Thymus (tissue), 11 donors: ENCODE results near the gene C1QTNF12. TPM values are rescaled to one million over a fixed set of nuclear protein-coding genes. Genes with fewer than 3 reads are reported as not detected.

ENCODE experiments used
- DNase-seq, 9 donors: peaks; one replicate each; pipeline ENCODE4 v3.0.0-alpha.2; 2013; ENCODE audit warnings: low spot score in 9 of 9, low read depth in 6 of 9, missing footprints in 1 of 9
- H3K27ac ChIP-seq, 2 donors: one replicate each; pipeline ENCODE4 v1.5.1; 2013; ENCODE audit warnings: control low read depth in 1 of 2, low read depth in 1 of 2, low read length in 1 of 2, mild to moderate bottlenecking in 1 of 2, moderate library complexity in 1 of 2
- H3K27me3 ChIP-seq, 2 donors: one replicate each; pipeline ENCODE4 v1.5.1; 2013; ENCODE audit warnings: low read length in 1 of 2; ENCODE audit not compliant: control insufficient read depth in 2 of 2, insufficient read depth in 1 of 2
- H3K36me3 ChIP-seq, 2 donors: one replicate each; pipeline ENCODE4 v1.5.1; 2013; ENCODE audit warnings: low read length in 1 of 2, mild to moderate bottlenecking in 1 of 2, moderate library complexity in 1 of 2; ENCODE audit not compliant: control insufficient read depth in 2 of 2, insufficient read depth in 2 of 2
- H3K4me1 ChIP-seq, 2 donors: one replicate each; pipeline ENCODE4 v1.5.1; 2013; ENCODE audit warnings: low read length in 2 of 2; ENCODE audit not compliant: control insufficient read depth in 2 of 2, insufficient read depth in 2 of 2
- H3K4me3 ChIP-seq, 2 donors: one replicate each; pipeline ENCODE4 v1.5.1; 2013; ENCODE audit warnings: low read length in 2 of 2, control low read depth in 1 of 2, mild to moderate bottlenecking in 1 of 2
- H3K9me3 ChIP-seq, 2 donors: one replicate each; pipeline ENCODE4 v1.5.1; 2013; ENCODE audit warnings: low read length in 1 of 2, mild to moderate bottlenecking in 1 of 2; ENCODE audit not compliant: control insufficient read depth in 2 of 2, insufficient read depth in 1 of 2
- WGBS: extraction: QIAGEN DNeasy Blood & Tissue Kit; methylation state at CpG from one replicate; pipeline ENCODE4 v1.1.7; 2013; 5-methylcytosine and 5-hydroxymethylcytosine counted together
- polyA plus RNA-seq: library from polyadenylated mRNA; stranded (reverse); fragments of 200-250 nt; gene quantifications from one replicate; pipeline ENCODE4 v1.2.3, GENCODE V29; 2013
- total RNA-seq: library from RNA; stranded (reverse); fragments of 120-200 nt; gene quantifications from one replicate; pipeline ENCODE4 v1.2.4, GENCODE V29; 2013
- donor health status: healthy.

C1QTNF12 gene
- total and polyA plus RNA-seq, 2 donors = 2.1 to 3.4 TPM

DNA sequence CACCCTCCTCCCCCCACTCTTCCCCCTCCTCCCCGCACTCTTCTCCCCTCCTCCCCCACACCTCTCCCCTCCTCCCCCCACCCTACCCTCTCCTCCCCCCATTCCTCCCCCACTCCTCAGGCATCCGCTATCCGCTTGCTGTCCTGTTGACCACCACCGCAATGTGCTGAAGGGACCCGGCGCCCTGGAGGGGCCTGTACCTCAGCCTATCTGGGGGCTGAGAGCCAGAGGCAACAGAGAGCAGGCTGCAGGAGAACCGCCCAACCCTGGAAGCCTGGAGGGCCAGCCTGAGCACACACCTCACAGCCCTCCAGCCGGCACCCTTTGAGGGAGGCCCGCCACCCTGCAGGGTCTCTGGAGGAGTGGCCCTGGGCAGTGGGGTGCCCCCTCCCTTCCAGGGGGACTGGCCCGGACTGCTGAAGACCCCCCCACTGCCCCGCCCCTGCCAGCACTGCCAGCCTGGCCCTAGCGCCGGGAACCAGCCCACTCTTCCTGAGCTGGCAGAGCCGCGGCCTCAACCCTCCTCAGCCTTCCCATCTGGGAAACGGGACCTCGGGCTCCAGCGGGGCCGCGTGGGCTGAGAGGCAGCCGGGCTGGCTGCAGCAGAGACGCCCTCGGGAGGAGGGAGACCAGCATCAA is 1.2 kb downstream of the C1QTNF12 start:
- Histone ChIP-seq H3K4me3 (no peak overlapping the region), H3K36me3 (no peaks in the 10 kb centered on the region), H3K4me1 (no peaks in the 10 kb centered on the region), H3K9me3 (no peaks in the 10 kb centered on the region), H3K27me3 (peaks cover 26 to 38% of the 10 kb centered on the region in 2 donors), H3K27ac (no peak overlapping the region)
- no peak for DNase-seq
- 89% methylated on average over 23 of the region's 23 CpGs for WGBS

DNA sequence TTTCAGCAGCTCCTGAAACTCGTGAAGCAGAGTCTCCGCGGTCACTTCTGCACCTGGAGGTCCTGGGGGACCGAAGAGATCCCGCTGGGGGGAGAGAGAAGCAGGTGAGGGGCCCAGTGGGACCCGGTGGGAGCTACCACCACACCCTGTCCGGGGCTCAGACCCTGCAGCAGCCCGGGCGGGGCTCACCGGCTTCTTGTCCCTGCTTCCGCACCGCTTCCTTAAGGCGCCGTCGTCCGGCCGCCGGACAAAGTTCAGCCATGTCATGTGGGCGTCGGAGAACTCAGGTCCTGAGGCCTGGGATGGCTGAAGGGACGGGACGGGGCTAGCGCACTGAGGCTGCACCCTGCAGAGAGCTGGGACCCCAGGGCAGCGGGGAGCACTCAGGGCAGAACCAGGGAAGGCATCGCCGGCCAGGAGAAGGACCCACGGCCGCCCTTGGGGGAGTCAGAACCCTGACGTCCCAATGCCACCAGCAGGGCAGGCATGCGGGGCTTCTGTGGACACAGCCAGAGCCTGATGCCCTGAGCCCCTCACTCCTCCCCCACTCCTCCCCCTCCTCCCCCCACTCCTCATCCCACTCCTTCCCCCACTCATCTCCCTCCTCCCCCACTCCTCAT is 2.2 kb downstream of the C1QTNF12 start:
- no peak for DNase-seq
- Histone ChIP-seq H3K4me3 (no peak overlapping the region), H3K27me3 (peaks cover 26 to 48% of the 10 kb centered on the region in 2 donors), H3K27ac (no peak overlapping the region), H3K4me1 (no peaks in the 10 kb centered on the region), H3K9me3 (no peaks in the 10 kb centered on the region), H3K36me3 (no peaks in the 10 kb centered on the region)
- 93% methylated on average over 30 of the region's 30 CpGs for WGBS

DNA sequence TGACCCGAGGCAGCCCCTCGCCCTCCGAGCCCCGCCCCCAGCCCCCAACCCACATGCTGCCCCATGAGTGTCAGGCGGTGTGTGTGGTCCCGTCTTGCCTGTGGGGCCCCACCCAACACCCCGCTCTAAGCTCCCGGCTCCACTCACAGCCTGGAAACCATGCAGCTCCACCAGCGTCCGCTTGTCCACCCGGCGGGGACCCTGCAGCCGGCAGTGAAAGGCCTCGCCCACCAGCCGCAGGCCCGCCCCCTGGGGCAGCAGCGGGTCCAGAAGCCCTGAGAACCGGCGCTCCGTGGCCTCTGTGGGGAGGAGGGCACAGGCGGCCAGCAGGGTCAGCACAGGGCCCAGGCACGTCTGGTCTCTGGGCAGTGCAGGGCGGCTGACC is 2.7 kb downstream of the C1QTNF12 start:
- Histone ChIP-seq H3K4me3 (no peak overlapping the region), H3K4me1 (no peaks in the 10 kb centered on the region), H3K27ac (no peak overlapping the region), H3K36me3 (no peaks in the 10 kb centered on the region), H3K27me3 (peaks cover 26 to 52% of the 10 kb centered on the region in 2 donors), H3K9me3 (no peaks in the 10 kb centered on the region)
- DNase-seq = no peak
- WGBS = 91% methylated on average over 23 of the region's 23 CpGs

DNA sequence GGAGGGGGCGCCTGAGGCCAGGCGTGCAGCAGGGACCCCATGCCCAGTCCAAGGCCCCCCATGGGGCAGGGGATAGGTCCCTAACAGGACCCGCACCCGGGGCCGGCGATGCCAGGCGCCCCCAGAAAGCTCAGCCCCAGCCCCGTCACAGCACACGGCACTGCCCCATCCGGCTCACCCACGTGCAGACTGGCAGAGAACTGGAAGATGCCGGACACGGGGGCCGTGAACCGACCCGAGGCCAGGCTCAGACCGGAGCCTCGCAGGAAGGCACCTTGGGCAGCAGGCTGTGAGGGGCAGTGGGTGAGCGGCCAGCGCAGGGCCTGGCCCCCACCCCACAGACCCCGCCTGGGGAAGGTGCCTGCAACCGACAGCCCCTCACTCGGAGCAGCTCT is 3.3 kb downstream of the C1QTNF12 start:
- no peak overlapping the region for H3K27ac ChIP-seq
- DNase-seq = no peak
- H3K4me3 ChIP-seq = no peak overlapping the region
- H3K9me3 ChIP-seq = no peaks in the 10 kb centered on the region
- H3K27me3 ChIP-seq = peaks cover 26 to 57% of the 10 kb centered on the region in 2 donors
- 96% methylated on average over 23 of the region's 23 CpGs for WGBS
- no peaks in the 10 kb centered on the region for H3K4me1 ChIP-seq
- no peaks in the 10 kb centered on the region for H3K36me3 ChIP-seq

DNA sequence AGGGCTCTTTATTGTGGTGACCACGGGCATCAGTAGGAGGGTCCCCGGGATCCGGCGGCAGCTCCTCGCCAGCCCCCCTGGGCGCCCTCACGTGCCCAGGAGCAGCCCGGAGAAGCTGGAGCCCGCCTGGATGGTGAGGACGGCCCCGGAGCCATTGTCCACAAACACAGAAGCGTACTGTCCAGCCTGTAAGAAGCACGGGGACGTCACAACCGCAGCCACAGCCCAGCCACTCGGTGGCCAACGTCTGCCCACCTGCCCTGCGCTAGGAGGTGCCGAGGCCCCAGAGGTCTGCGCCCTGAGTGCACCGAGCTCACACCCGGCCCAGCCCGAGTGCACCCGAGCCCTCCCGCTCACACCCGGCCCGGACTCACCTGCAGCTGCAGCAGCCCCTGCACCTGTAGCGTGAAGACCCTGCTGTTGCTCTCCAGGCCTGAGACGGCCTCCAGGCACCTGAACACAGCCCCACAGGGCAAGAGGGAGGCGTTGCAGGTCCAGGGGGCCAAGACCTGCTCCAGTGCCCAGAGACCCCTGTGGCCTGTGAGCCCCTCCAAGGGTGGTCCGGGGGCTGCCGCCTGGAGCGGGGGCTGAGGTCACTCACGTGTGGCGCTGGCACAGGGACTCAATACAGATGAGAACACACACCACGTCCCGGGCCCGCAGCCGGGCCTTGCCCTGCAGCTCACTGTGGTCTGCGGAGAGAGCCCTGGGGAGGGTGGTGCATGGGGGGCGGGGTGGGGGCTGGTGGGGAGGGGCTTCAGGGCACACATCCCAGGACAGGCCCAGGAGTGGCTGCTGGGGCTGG is 3.9 kb downstream of the C1QTNF12 start:
- peaks cover 24 to 58% of the 10 kb centered on the region in 2 donors for H3K27me3 ChIP-seq
- H3K27ac ChIP-seq = no peak overlapping the region
- DNase-seq = no peak
- H3K36me3 ChIP-seq = no peaks in the 10 kb centered on the region
- no peaks in the 10 kb centered on the region for H3K9me3 ChIP-seq
- WGBS = 93% methylated on average over 41 of the region's 41 CpGs
- no peaks in the 10 kb centered on the region for H3K4me1 ChIP-seq
- H3K4me3 ChIP-seq = no peak overlapping the region

DNA sequence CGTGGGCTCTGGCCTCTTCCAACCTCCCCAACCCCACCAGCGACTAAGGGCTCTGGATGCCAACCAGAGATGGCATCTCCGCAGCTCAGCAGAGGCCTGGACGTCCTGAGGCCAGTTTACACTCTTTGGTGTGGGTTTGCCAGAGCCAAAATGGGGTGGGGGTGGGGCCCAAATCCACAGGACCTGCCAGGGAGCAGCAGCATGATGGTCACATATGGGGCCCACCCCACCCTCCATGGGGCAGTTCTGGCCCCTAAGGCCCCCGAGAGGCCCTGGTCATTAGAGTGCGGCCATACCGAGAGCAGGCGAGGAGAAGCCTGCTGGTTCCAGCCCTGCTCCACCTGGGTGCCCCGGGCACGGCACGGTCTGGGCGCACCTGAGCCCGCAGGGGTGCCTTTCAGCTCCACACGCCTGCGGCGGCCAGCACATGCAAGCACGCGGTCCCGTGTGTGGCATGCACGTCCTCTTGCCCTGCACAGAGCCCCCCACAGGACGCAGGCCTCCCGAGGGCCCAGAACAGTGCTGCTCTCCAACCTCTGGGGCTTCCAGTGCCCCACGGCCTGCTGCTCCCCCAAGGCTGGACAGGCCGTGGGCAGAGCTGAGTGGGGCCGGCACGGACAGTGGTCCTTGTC is 4.8 kb downstream of the C1QTNF12 start:
- peaks cover 0 to 2% of the 10 kb centered on the region in 2 donors for H3K4me1 ChIP-seq
- peaks cover 14 to 57% of the 10 kb centered on the region in 2 donors for H3K27me3 ChIP-seq
- no peak overlapping the region for H3K4me3 ChIP-seq
- no peaks in the 10 kb centered on the region for H3K36me3 ChIP-seq
- no peak overlapping the region for H3K27ac ChIP-seq
- no peak for DNase-seq
- no peaks in the 10 kb centered on the region for H3K9me3 ChIP-seq
- 95% methylated on average over 26 of the region's 26 CpGs for WGBS

DNA sequence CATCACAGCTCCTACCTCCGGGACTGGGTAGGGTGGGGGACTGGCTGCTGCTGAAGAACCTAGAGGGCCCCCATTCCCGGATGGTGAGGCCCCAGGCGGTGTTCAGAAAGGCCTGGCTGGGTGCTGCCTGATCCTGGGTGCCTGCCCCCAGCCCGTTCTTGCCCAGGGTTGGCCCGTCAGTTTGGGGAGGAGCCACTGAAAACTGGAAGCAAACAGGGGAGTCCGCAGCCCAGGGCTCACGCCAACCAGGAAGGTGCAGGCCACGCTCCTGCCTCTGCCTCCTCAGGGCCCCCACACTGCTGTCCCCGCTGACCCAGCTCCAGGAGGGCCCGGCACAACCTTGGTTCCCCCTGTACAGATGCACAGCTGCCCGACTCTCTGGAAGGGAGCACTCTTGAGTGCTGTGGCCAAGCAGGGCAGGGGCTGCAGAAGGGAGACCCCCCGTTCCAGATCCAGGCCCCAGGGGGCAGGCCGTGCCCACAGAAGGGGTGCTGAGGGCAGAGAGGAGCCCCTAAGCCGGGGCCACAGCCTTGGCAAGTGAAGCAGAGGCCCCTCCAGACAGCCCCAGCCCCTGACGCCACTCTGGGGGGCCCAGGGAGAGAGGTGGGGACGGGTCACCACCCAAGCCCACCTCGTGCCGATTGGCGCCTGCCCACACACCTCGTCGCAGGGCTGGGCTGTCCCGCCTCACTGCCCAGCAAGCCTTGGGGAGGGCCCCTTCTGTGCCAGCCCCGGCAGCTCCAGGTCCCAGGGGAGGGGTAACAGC is 5.5 kb downstream of the C1QTNF12 start:
- no peak overlapping the region for H3K27ac ChIP-seq
- H3K4me1 ChIP-seq = peaks cover 0 to 3% of the 10 kb centered on the region in 2 donors
- no peaks in the 10 kb centered on the region for H3K9me3 ChIP-seq
- no peak overlapping the region for H3K4me3 ChIP-seq
- 79% methylated on average over 23 of the region's 23 CpGs for WGBS
- H3K27me3 ChIP-seq = peaks cover 7 to 52% of the 10 kb centered on the region in 2 donors
- H3K36me3 ChIP-seq = no peaks in the 10 kb centered on the region
- no peak for DNase-seq

DNA sequence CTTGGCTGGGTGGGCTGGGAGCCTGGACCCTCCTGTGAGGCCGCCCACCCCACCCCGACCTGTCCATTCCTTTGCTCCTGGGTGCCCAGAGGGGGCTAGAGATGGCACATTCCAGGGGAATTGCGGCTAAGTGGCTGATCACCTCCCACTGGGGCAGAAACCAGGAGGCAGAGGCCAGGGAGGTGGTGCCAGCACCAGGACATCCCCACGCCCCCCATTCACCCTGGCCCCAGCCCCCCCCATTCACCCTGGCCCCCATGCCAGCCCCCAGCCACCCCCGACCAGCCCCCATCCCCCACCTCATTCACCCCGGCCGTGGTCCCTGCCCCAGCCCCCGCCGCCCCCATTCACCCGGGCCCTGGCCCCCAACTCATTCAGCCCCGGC is 6.2 kb downstream of the C1QTNF12 start:
- H3K9me3 ChIP-seq = no peaks in the 10 kb centered on the region
- H3K27me3 ChIP-seq = peaks cover under 1 to 46% of the 10 kb centered on the region in 2 donors
- WGBS = 72% methylated on average over 11 of the region's 11 CpGs
- no peak overlapping the region for H3K4me3 ChIP-seq
- no peak overlapping the region for H3K27ac ChIP-seq
- no peak for DNase-seq
- H3K4me1 ChIP-seq = peaks cover 0 to 3% of the 10 kb centered on the region in 2 donors
- H3K36me3 ChIP-seq = peaks cover 0 to 2% of the 10 kb centered on the region in 2 donors
